Measurements from ENCODE around the gene TDRD1.
"Not testable (repeated sequence)": the region's sequence is repeated elsewhere in the genome, so short reads cannot be mapped to it uniquely, and the experiment has no call there.

Gene TDRD1

GRCh38 chr10:114143160-114143559 is 36.0 kb upstream of the TDRD1 start:
- CTCF ChIA-PET = no interaction called here

GRCh38 chr10:114149476-114149875 is 29.7 kb upstream of the TDRD1 start:
- POLR2A ChIA-PET (ENCODE audit: low non-redundant PET); CTCF ChIA-PET; DNase-seq (ENCODE audit: low spot score); H3K27ac ChIP-seq: not testable (repeated sequence)

More at GRCh38 chr10:114143160-114143559, 36.0 kb upstream of the TDRD1 start:
- TF ChIP-seq CTCF (conservative IDR thresholded peaks at IDR 0.05; ENCODE audit: low read depth) = no peak
- POLR2A ChIA-PET (ENCODE audit: low non-redundant PET) = no interaction called here
- DNase-seq (ENCODE audit: low spot score) = no peak
- no peak overlapping the region for H3K27ac ChIP-seq

GRCh38 chr10:114151486-114151885 is 27.7 kb upstream of the TDRD1 start:
- peak; percentile 83 for DNase-seq (ENCODE audit: low spot score)
- H3K27ac ChIP-seq = no peak overlapping the region
- ChIA-PET CTCF (no interaction called here), POLR2A (ENCODE audit: low non-redundant PET) (no interaction called here)
- TF ChIP-seq CTCF (conservative IDR thresholded peaks at IDR 0.05; ENCODE audit: low read depth) = no peak

- ChIA-PET CTCF (no interaction called here), POLR2A (ENCODE audit: low non-redundant PET) (no interaction called here)
- no peak for TF ChIP-seq CTCF (conservative IDR thresholded peaks at IDR 0.05; ENCODE audit: low read depth)
- no peak for DNase-seq (ENCODE audit: low spot score)
- H3K27ac ChIP-seq = no peak overlapping the region
Measured at GRCh38 chr10:114151892-114152291, 27.3 kb upstream of the TDRD1 start.

- TF ChIP-seq CTCF (conservative IDR thresholded peaks at IDR 0.05; ENCODE audit: low read depth) = no peak
- POLR2A ChIA-PET (ENCODE audit: low non-redundant PET) = no interaction called here
- CTCF ChIA-PET = interaction anchor here (0.6 kb wide), 3 partner anchors 59 to 972 kb away, joined by 3 to 7 read pairs (median 4); no protein-coding TSS in a partner anchor
- no peak overlapping the region for H3K27ac ChIP-seq
- no peak for DNase-seq (ENCODE audit: low spot score)
Measured at GRCh38 chr10:114157912-114158311, 21.2 kb upstream of the TDRD1 start.

GRCh38 chr10:114163062-114163461 is 16.1 kb upstream of the TDRD1 start:
- no peak overlapping the region for H3K27ac ChIP-seq
- DNase-seq (ENCODE audit: low spot score) = no peak
- TF ChIP-seq CTCF (conservative IDR thresholded peaks at IDR 0.05; ENCODE audit: low read depth) = no peak
- POLR2A ChIA-PET (ENCODE audit: low non-redundant PET) = no interaction called here
- CTCF ChIA-PET = no interaction called here

GRCh38 chr10:114166043-114166442 is 13.1 kb upstream of the TDRD1 start:
- TF ChIP-seq CTCF (conservative IDR thresholded peaks at IDR 0.05; ENCODE audit: low read depth) = no peak
- DNase-seq (ENCODE audit: low spot score) = peak; percentile 29
- H3K27ac ChIP-seq = no peak overlapping the region
- ChIA-PET POLR2A (ENCODE audit: low non-redundant PET) (interaction anchor here (1.1 kb wide), 1 partner anchor 100 kb away, joined by 4 read pairs; no protein-coding TSS in a partner anchor), CTCF (interaction anchor here (0.6 kb wide), 1 partner anchor 175 kb away, joined by 3 read pairs; no protein-coding TSS in a partner anchor)

Data from RWPE1 (cell line).